ENCODE results near the gene AMBP. TPM values are rescaled to one million over a fixed set of nuclear protein-coding genes. Genes with fewer than 3 reads are reported as not detected.

AMBP gene
- total RNA-seq, 1 experiment from 2014 or later: not detected

- no TSS peak for BruUV-seq (replicated peaks)
- intact Hi-C loops (cut with micrococcal nuclease): no loop called here
- CTCF ChIA-PET: interaction anchor here (0.6 to 5.5 kb wide), 7 partner anchors 9 to 817 kb away, joined by 3 to 73 read pairs (median 3); no protein-coding TSS in a partner anchor
- TF ChIP-seq, protein P1, sequence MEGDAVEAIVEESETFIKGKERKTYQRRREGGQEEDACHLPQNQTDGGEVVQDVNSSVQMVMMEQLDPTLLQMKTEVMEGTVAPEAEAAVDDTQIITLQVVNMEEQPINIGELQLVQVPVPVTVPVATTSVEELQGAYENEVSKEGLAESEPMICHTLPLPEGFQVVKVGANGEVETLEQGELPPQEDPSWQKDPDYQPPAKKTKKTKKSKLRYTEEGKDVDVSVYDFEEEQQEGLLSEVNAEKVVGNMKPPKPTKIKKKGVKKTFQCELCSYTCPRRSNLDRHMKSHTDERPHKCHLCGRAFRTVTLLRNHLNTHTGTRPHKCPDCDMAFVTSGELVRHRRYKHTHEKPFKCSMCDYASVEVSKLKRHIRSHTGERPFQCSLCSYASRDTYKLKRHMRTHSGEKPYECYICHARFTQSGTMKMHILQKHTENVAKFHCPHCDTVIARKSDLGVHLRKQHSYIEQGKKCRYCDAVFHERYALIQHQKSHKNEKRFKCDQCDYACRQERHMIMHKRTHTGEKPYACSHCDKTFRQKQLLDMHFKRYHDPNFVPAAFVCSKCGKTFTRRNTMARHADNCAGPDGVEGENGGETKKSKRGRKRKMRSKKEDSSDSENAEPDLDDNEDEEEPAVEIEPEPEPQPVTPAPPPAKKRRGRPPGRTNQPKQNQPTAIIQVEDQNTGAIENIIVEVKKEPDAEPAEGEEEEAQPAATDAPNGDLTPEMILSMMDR (IDR thresholded peaks at IDR 0.05; ENCODE audit: unreplicated experiment): no peak
- no peak overlapping the region for H3K4me3 Mint-ChIP-seq (ENCODE audit: unreplicated experiment)
- DNase-seq (ENCODE audit: unreplicated experiment): no peak
- POLR2A ChIA-PET: no interaction called here
- H3K27me3 Mint-ChIP-seq (ENCODE audit: insufficient read depth, unreplicated experiment): peaks cover 17% of the 10 kb centered on the region
- H3K36me3 Mint-ChIP-seq (ENCODE audit: insufficient read depth, unreplicated experiment): no peaks in the 10 kb centered on the region
- H3K9me3 Mint-ChIP-seq (ENCODE audit: unreplicated experiment): no peaks in the 10 kb centered on the region
- no peak overlapping the region for H3K27ac Mint-ChIP-seq (ENCODE audit: low read depth, unreplicated experiment)
- no peaks in the 10 kb centered on the region for H3K4me1 Mint-ChIP-seq (ENCODE audit: insufficient read depth, unreplicated experiment)
Observed at GRCh38 chr9:114080773-114081440, 2.8 kb upstream of the AMBP start.

DNA sequence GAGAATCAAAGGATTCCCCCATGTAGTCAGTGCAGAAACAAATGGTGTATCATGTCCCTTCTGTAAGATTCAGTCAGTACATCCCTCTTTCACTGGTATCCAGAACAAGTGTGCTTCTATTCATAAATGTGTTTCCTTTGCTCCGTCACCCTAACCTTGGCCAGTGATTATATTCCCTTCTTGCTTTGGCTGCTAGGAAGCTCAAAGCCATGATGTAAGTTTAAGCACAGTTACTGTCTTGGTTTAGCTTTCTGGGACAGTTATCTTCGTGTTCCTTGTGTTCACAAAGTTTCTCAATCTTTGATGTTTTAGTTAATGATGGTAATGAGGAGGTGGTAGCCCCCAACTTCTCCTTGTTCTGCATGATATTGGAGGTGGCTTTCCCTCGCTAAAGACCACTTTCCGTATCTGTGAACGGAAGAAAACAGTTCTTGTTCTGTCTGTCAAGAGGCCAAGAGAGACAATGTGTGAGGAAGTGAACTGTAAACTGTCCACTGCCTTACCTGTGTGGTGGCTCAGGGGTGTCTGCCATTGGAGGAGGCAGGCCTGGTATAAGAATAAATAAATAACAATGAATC, 2.2 kb upstream of the AMBP start:
- CTCF ChIA-PET: interaction anchor here (1.1 to 5.5 kb wide), 5 partner anchors 8 to 211 kb away, joined by 3 to 73 read pairs (median 17); no protein-coding TSS in a partner anchor
- H3K27ac Mint-ChIP-seq (ENCODE audit: low read depth, unreplicated experiment): no peak overlapping the region
- POLR2A ChIA-PET: interaction anchor here (0.7 kb wide), 1 partner anchor 594 kb away, joined by 3 read pairs; no protein-coding TSS in a partner anchor
- intact Hi-C loops (cut with micrococcal nuclease): no loop called here
- no peaks in the 10 kb centered on the region for H3K4me1 Mint-ChIP-seq (ENCODE audit: insufficient read depth, unreplicated experiment)
- H3K9me3 Mint-ChIP-seq (ENCODE audit: unreplicated experiment): no peaks in the 10 kb centered on the region
- no peaks in the 10 kb centered on the region for H3K36me3 Mint-ChIP-seq (ENCODE audit: insufficient read depth, unreplicated experiment)
- H3K4me3 Mint-ChIP-seq (ENCODE audit: unreplicated experiment): no peak overlapping the region
- TF ChIP-seq, protein P1 (IDR thresholded peaks at IDR 0.05; ENCODE audit: unreplicated experiment): no peak
- peaks cover 24% of the 10 kb centered on the region for H3K27me3 Mint-ChIP-seq (ENCODE audit: insufficient read depth, unreplicated experiment)
- BruUV-seq (replicated peaks): no TSS peak
- DNase-seq (ENCODE audit: unreplicated experiment): no peak

DNA sequence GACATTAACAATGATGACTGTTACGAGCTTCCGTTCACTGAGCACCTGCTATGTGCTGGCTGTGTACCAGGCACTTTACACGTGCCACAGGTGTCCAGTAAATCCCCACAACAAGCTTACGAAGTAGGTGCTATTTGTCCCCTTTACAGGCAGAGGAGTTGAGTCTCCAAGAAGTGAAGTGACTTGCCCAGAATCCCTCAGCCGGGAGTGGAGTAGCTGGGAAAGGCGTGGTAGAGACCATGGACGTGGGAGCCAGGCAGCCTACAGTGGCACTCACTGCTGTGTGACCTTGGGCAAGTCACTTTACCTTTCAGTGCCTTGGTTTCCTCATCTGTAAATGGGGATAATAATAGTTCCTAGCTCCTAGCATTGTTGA, 669 bp upstream of the AMBP start:
- no peak overlapping the region for H3K27ac Mint-ChIP-seq (ENCODE audit: low read depth, unreplicated experiment)
- CTCF ChIA-PET: interaction anchor here (0.6 to 2.2 kb wide), 8 partner anchors 9 to 632 kb away, joined by 3 to 17 read pairs (median 4); no protein-coding TSS in a partner anchor

More for the DNA sequence above, 669 bp upstream of the AMBP start:
- no peaks in the 10 kb centered on the region for H3K4me1 Mint-ChIP-seq (ENCODE audit: insufficient read depth, unreplicated experiment)
- no TSS peak for BruUV-seq (replicated peaks)
- no peaks in the 10 kb centered on the region for H3K36me3 Mint-ChIP-seq (ENCODE audit: insufficient read depth, unreplicated experiment)
- H3K27me3 Mint-ChIP-seq (ENCODE audit: insufficient read depth, unreplicated experiment): peaks cover 39% of the 10 kb centered on the region
- no peak overlapping the region for H3K4me3 Mint-ChIP-seq (ENCODE audit: unreplicated experiment)
- no peak for DNase-seq (ENCODE audit: unreplicated experiment)
- TF ChIP-seq, protein P1 (IDR thresholded peaks at IDR 0.05; ENCODE audit: unreplicated experiment): no peak
- no peaks in the 10 kb centered on the region for H3K9me3 Mint-ChIP-seq (ENCODE audit: unreplicated experiment)
- intact Hi-C loops (cut with micrococcal nuclease): no loop called here
- POLR2A ChIA-PET: no interaction called here
